ENCODE results near the gene CBX7. TPM values are rescaled to one million over a fixed set of nuclear protein-coding genes. Genes with fewer than 3 reads are reported as not detected.

Gene CBX7
- total RNA-seq = 1 to 10 TPM; 2.6 to 8.9 (median 4.8) TPM

DNA sequence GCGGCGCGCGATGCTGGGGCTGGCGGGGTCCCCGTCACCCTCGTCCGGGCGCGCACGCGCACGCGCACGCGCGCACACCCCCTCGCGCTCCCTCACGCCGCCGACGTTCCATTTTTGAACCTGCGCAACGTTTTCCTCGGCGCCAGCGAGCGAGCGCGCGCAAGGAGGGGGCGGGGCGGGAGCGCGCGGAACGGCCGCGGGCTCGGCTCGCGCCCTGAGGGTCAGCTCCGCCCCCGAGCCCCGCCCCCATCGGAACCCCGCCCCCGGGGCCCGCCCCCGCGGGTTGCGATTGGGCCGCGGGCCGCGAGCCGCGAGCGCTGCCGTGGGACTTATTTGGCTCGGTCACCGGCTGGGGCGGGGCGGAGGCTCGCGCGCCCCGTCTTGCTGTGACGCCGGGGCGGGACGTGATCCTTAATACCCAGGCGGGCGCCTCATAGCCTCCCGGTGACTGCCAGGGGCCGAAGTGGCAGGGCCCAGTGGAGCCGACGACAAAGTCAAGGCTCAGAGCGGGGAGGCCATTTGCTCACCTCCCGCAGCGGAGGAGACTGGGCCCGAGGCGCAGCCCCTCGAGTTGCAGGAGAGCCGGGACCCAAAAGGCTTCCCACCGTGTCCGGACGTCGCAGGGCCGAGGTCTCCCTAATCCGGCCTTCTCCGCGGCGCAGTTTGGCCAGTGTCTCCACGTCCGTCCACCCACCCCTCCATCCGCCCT, at the start of gene CBX7:
Gene CBX7, minus strand, starts transcription at position 170 of the 709 bp plus-strand sequence. CDS start 236 bp downstream, outside the sequence.
- peak; percentile 86 to 92 (median 87) for ATAC-seq (replicated peaks in 6 of 8)
- peak within 1 kb of the TSS; percentile 43 to 62 (median 46) for H3K4me3 ChIP-seq
- WGBS, 10 experiments = 0% methylated on average over 7 of the region's 98 CpGs; no CpG with 5 or more reads in 9 of the 10 experiments
- peaks cover 0 to 6% of the 10 kb centered on the region in 2 donors for H3K4me1 ChIP-seq (replicated peaks in 1 of 2)
- H3K27ac ChIP-seq = peak within 1 kb of the TSS; percentile 3 to 74
- in situ Hi-C loops (cut with MboI; ENCODE audit: low pct_unique_long_range_greater_than_20kb in 2 of 9, low sequenced_read_pairs in 9 of 9, unreplicated experiment in 9 of 9) = loop anchor here in 8 of 9 experiments (25.0 kb wide), 4 partner anchors 160 to 885 kb away; partner anchors contain the start of genes ATF4 (in 6 of the 8), MIEF1 (in 6 of the 8) and RPL3 (in 2 of the 8)

DNA sequence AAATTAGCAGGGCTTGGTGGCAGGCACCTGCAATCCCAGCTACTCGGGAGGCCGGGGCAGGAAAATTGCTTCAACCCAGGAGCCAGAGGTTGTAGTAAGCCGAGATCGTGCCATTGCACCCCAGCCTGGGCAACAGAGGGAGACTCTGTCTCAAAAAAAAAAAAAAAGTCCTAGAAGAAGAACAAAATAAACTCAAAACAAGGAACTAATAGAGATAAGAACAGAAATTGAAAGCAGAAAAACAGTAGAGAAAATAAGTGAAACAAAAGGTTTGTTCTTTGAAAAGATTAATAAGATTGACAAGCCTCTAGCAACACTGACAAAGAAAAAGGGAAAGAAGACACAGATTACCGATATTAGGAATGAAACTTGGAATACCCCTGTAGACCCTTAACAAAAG, 45.1 kb upstream of the CBX7 start:
- H3K4me1 ChIP-seq (replicated peaks in 1 of 2) = no peaks in the 10 kb centered on the region
- 68 to 95% (median 94%) methylated on average over 3 to 5 of the region's 5 CpGs for WGBS, 10 experiments
- H3K27ac ChIP-seq = no peak overlapping the region
- ATAC-seq (replicated peaks in 6 of 8) = no peak
- no peak overlapping the region for H3K4me3 ChIP-seq
- in situ Hi-C loops (cut with MboI; ENCODE audit: low pct_unique_long_range_greater_than_20kb in 2 of 9, low sequenced_read_pairs in 9 of 9, unreplicated experiment in 9 of 9) = no loop called here

- ATAC-seq (replicated peaks in 6 of 8) = no peak
- Histone ChIP-seq H3K4me3 (no peak overlapping the region), H3K27ac (no peak overlapping the region), H3K4me1 (replicated peaks in 1 of 2) (no peaks in the 10 kb centered on the region)
- in situ Hi-C loops (cut with MboI; ENCODE audit: low pct_unique_long_range_greater_than_20kb in 2 of 9, low sequenced_read_pairs in 9 of 9, unreplicated experiment in 9 of 9) = no loop called here
- 0 to 40% (median 11%) methylated on average over 1 of the region's 1 CpG for WGBS, 10 experiments
Measured at GRCh38 chr22:39194098-39194497, 41.6 kb upstream of the CBX7 start.

- in situ Hi-C loops (cut with MboI; ENCODE audit: low pct_unique_long_range_greater_than_20kb in 2 of 9, low sequenced_read_pairs in 9 of 9, unreplicated experiment in 9 of 9) = no loop called here
- H3K4me1 ChIP-seq (replicated peaks in 1 of 2) = peaks cover 2 to 9% of the 10 kb centered on the region in 2 donors
- no peak overlapping the region for H3K27ac ChIP-seq
- 19 to 100% (median 86%) methylated on average over 1 to 7 of the region's 10 CpGs; no CpG with 5 or more reads in 2 of the 10 experiments for WGBS, 10 experiments
- H3K4me3 ChIP-seq = no peak overlapping the region
- no peak for ATAC-seq (replicated peaks in 6 of 8)
Measured at GRCh38 chr22:39188809-39189208, 36.3 kb upstream of the CBX7 start.

- ATAC-seq (replicated peaks in 6 of 8) = peak; percentile 96 to 99 (median 97)
- Histone ChIP-seq H3K4me3 (no peak overlapping the region), H3K4me1 (replicated peaks in 1 of 2) (peaks cover 6 to 13% of the 10 kb centered on the region in 2 donors), H3K27ac (no peak overlapping the region)
- 45 to 88% methylated on average over 1 to 10 of the region's 11 CpGs; no CpG with 5 or more reads in 8 of the 10 experiments for WGBS, 10 experiments
- in situ Hi-C loops (cut with MboI; ENCODE audit: low pct_unique_long_range_greater_than_20kb in 2 of 9, low sequenced_read_pairs in 9 of 9, unreplicated experiment in 9 of 9) = no loop called here
Measured at GRCh38 chr22:39185601-39186012, 33.1 kb upstream of the CBX7 start.

GRCh38 chr22:39184586-39185577, 32.4 kb upstream of the CBX7 start:
- peak in 4 of 8 experiments; percentile 2 to 42 (median 22) for ATAC-seq (replicated peaks in 6 of 8)
- in situ Hi-C loops (cut with MboI; ENCODE audit: low pct_unique_long_range_greater_than_20kb in 2 of 9, low sequenced_read_pairs in 9 of 9, unreplicated experiment in 9 of 9) = no loop called here
- H3K4me3 ChIP-seq = no peak overlapping the region
- H3K4me1 ChIP-seq (replicated peaks in 1 of 2) = peaks cover 13 to 20% of the 10 kb centered on the region in 2 donors
- WGBS, 10 experiments = 10 to 90% (median 81%) methylated on average over 2 to 15 of the region's 23 CpGs; no CpG with 5 or more reads in 2 of the 10 experiments
- H3K27ac ChIP-seq = peak overlapping the region in 1 of 2 donors; percentile 50

- Histone ChIP-seq H3K4me3 (no peak overlapping the region), H3K27ac (no peak overlapping the region), H3K4me1 (replicated peaks in 1 of 2) (peaks cover 20 to 28% of the 10 kb centered on the region in 2 donors)
- in situ Hi-C loops (cut with MboI; ENCODE audit: low pct_unique_long_range_greater_than_20kb in 2 of 9, low sequenced_read_pairs in 9 of 9, unreplicated experiment in 9 of 9) = no loop called here
- 14 to 100% (median 73%) methylated on average over 1 to 7 of the region's 13 CpGs; no CpG with 5 or more reads in 5 of the 10 experiments for WGBS, 10 experiments
- peak in 2 of 8 experiments; percentile 34 to 71 for ATAC-seq (replicated peaks in 6 of 8)
Measured at GRCh38 chr22:39183991-39184585, 31.6 kb upstream of the CBX7 start.

GRCh38 chr22:39182478-39183030, 30.1 kb upstream of the CBX7 start:
- H3K4me3 ChIP-seq = no peak overlapping the region
- peaks cover 20 to 28% of the 10 kb centered on the region in 2 donors for H3K4me1 ChIP-seq (replicated peaks in 1 of 2)
- H3K27ac ChIP-seq = no peak overlapping the region
- WGBS, 10 experiments = 73 to 95% (median 80%) methylated on average over 1 to 4 of the region's 6 CpGs; no CpG with 5 or more reads in 7 of the 10 experiments
- ATAC-seq (replicated peaks in 6 of 8) = no peak
- in situ Hi-C loops (cut with MboI; ENCODE audit: low pct_unique_long_range_greater_than_20kb in 2 of 9, low sequenced_read_pairs in 9 of 9, unreplicated experiment in 9 of 9) = no loop called here

GRCh38 chr22:39181778-39182177, 29.3 kb upstream of the CBX7 start:
- Histone ChIP-seq H3K27ac (no peak overlapping the region), H3K4me3 (no peak overlapping the region), H3K4me1 (replicated peaks in 1 of 2) (peaks cover 20 to 28% of the 10 kb centered on the region in 2 donors)
- in situ Hi-C loops (cut with MboI; ENCODE audit: low pct_unique_long_range_greater_than_20kb in 2 of 9, low sequenced_read_pairs in 9 of 9, unreplicated experiment in 9 of 9) = no loop called here
- ATAC-seq (replicated peaks in 6 of 8) = no peak
- 40 to 100% (median 100%) methylated on average over 1 to 2 of the region's 5 CpGs; no CpG with 5 or more reads in 7 of the 10 experiments for WGBS, 10 experiments

DNA sequence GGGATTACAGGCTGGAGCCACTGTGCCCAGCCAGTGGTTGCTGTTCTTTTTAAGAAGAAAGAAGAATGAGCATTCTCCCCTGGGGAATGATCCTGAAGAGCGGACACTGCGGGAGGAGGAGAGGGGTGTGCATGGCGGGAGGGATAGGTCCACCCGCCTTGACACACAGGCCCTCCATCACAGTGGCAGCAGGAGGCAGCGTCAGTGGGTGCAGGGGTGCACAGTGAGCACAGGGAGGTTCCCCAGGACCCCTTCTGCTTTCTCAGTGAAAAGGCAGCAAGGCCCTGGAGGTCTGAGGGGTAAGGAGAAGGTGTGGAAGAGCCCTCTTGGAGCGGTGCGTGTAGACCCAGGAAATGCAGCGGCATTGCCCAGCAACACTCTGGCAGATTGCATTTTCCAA, 28.9 kb upstream of the CBX7 start:
- Histone ChIP-seq H3K4me3 (no peak overlapping the region), H3K27ac (no peak overlapping the region), H3K4me1 (replicated peaks in 1 of 2) (peaks cover 20 to 28% of the 10 kb centered on the region in 2 donors)
- in situ Hi-C loops (cut with MboI; ENCODE audit: low pct_unique_long_range_greater_than_20kb in 2 of 9, low sequenced_read_pairs in 9 of 9, unreplicated experiment in 9 of 9) = no loop called here
- WGBS, 10 experiments = 82 to 100% (median 90%) methylated on average over 2 to 4 of the region's 8 CpGs; no CpG with 5 or more reads in 7 of the 10 experiments
- no peak for ATAC-seq (replicated peaks in 6 of 8)

- Histone ChIP-seq H3K4me3 (no peak overlapping the region), H3K4me1 (replicated peaks in 1 of 2) (peaks cover 20 to 23% of the 10 kb centered on the region in 2 donors), H3K27ac (peak overlapping the region; percentile 43 to 48)
- WGBS, 10 experiments = 31 to 71% (median 61%) methylated on average over 3 to 7 of the region's 21 CpGs; no CpG with 5 or more reads in 7 of the 10 experiments
- in situ Hi-C loops (cut with MboI; ENCODE audit: low pct_unique_long_range_greater_than_20kb in 2 of 9, low sequenced_read_pairs in 9 of 9, unreplicated experiment in 9 of 9) = loop anchor here in 6 of 9 experiments (10.0 kb wide), 2 partner anchors 125 to 135 kb away; partner anchors contain the start of gene RPL3 (in 3 of the 6)
- peak in 5 of 8 experiments; percentile 28 to 59 (median 54) for ATAC-seq (replicated peaks in 6 of 8)
Measured at GRCh38 chr22:39179841-39180335, 27.4 kb upstream of the CBX7 start.

DNA sequence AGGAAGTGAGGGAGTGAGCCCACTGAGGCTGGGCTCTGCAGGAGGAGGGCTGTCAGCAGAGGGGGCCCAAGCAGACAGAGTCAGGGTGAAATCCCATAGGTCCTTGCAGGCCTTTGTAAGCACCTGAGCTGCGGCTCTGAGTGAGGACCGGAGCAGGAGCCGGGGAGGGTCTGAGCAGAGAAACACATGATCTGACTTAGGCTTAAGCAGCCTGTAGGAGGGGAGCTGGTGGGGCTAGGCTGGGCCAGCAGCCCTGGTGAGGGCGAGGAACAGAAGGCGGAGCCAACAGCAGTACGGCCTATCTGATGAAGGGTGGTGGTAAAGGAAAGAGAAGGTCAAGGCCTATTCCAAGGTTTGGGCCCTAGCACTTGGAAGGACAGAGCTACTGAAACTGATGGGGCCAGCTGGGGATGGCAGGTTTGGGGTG, 26.9 kb upstream of the CBX7 start:
- no peak overlapping the region for H3K4me3 ChIP-seq
- peaks cover 25 to 28% of the 10 kb centered on the region in 2 donors for H3K4me1 ChIP-seq (replicated peaks in 1 of 2)
- in situ Hi-C loops (cut with MboI; ENCODE audit: low pct_unique_long_range_greater_than_20kb in 2 of 9, low sequenced_read_pairs in 9 of 9, unreplicated experiment in 9 of 9) = loop anchor here in 6 of 9 experiments (10.0 kb wide), 2 partner anchors 125 to 135 kb away; partner anchors contain the start of gene RPL3 (in 3 of the 6)
- 56 to 76% (median 68%) methylated on average over 4 to 5 of the region's 6 CpGs; no CpG with 5 or more reads in 7 of the 10 experiments for WGBS, 10 experiments
- peak overlapping the region; percentile 43 to 48 for H3K27ac ChIP-seq
- peak in 6 of 8 experiments; percentile 12 to 80 (median 74) for ATAC-seq (replicated peaks in 6 of 8)

All from motor neuron (in vitro differentiated cells).